ENCODE data around the gene SLK.
A peak's percentile ranks its signal among the peaks of the same experiment; 100 is the strongest.

SLK gene

GRCh38 chr10:103966671-103967447, at the start of gene SLK:
SLK (plus strand) TSS chr10:103967140; CDS start chr10:103967746, 606 bp downstream.
- peak; percentile 58 to 76 (median 75) for DNase-seq (ENCODE audit: low read depth in 2 of 3, low spot score in 2 of 3)

GRCh38 chr10:103917302-103918052, 49.5 kb upstream of the SLK start:
- DNase-seq (ENCODE audit: low read depth in 2 of 3, low spot score in 2 of 3) = no peak

DNA sequence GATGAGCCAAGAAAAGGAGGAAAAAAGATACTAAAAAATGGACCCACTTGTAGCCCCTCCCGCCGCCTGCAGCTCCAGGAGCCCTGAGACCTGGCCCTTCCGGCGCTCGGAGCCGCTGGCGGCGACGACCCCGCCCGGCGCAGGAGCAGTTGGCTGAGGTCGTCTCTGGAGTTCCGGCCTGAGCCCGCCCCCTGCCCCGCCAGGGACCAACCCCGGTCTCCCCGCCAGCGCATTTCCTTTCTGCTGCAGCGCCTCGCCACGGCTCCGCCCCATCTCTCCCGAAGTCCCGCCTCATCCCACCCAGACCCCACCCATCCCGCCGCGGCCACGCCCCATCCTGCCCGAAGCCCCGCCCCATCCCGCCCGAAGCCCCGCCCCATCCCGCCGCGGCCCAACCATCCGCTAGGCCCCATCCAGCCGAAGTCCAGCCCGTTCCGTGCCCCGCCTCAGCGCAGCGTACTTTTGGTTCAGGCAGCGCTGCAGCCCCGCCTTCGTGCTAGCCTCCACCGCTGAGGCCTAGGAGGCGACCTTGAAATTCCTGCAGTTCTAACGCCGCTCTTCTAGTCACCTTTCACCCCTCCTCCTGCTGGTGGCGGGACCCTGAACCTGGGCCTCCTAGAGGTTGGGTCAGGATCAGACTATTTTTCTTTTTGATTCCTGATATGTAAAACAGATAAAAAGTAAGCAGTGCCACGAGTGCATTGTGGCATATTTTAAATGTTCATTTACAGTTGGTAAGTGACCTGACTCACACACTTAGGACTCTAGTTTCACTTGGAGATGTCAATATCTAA, 48.7 kb upstream of the SLK start, which contains the start of gene STN1:
Gene STN1 (minus strand): TSS at position 132 of the 794 bp plus-strand sequence. CDS start 590 bp downstream, outside the sequence.
- DNase-seq (ENCODE audit: low read depth in 2 of 3, low spot score in 2 of 3) = peak; percentile 80 to 91 (median 88)

- no peak for DNase-seq (ENCODE audit: low read depth in 2 of 3, low spot score in 2 of 3)
Measured at GRCh38 chr10:103919648-103920025, 47.3 kb upstream of the SLK start.

- DNase-seq (ENCODE audit: low read depth in 2 of 3, low spot score in 2 of 3) = no peak
Measured at GRCh38 chr10:103921248-103921647, 45.7 kb upstream of the SLK start.

- DNase-seq (ENCODE audit: low read depth in 2 of 3, low spot score in 2 of 3) = no peak
Measured at GRCh38 chr10:103921750-103922195, 45.2 kb upstream of the SLK start.

- DNase-seq (ENCODE audit: low read depth in 2 of 3, low spot score in 2 of 3) = no peak
Measured at GRCh38 chr10:103922659-103923058, 44.3 kb upstream of the SLK start.

DNA sequence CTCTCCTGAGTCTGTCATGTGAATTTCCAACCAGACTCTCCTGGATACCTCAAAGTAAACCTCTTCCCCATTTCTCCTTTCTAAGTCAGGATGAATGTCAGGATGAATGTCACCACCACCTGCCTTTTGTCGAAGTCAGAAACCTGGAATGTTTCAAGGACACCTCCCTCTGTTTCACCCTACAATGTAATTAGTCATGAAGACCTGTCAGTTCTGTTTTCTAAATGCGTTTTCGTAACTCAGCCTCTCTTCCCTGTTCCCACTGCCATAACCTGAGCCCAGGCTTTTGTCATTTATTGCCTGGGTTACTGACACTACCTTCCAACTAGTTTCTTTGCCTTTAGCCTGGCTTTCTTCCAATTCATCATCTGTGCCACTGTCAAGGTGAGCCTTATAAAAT, 43.4 kb upstream of the SLK start:
- no peak for DNase-seq (ENCODE audit: low read depth in 2 of 3, low spot score in 2 of 3)

- no peak for DNase-seq (ENCODE audit: low read depth in 2 of 3, low spot score in 2 of 3)
Measured at GRCh38 chr10:103925591-103925990, 41.3 kb upstream of the SLK start.

GRCh38 chr10:103926722-103927319, 40.1 kb upstream of the SLK start:
- no peak for DNase-seq (ENCODE audit: low read depth in 2 of 3, low spot score in 2 of 3)

DNA sequence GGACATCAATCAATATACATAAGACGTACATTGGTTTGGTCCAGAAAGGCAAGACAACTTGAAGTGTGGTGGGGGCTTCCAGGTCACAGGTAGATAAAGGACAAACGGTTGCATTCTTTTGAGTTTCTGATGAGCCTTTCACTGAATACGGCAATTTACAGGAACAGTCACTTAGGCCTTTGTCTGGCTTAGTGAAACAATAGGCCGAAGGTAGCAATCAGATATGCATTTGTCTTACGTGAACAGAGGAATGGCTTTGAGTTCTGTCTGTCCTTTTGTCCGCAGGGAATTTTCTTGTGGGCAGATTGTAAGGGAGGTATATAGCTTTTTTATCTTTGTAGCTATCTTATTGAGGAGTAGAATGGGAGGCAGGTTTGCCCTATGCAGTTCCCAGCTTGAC, 38.2 kb upstream of the SLK start:
- DNase-seq (ENCODE audit: low read depth in 2 of 3, low spot score in 2 of 3) = no peak

DNA sequence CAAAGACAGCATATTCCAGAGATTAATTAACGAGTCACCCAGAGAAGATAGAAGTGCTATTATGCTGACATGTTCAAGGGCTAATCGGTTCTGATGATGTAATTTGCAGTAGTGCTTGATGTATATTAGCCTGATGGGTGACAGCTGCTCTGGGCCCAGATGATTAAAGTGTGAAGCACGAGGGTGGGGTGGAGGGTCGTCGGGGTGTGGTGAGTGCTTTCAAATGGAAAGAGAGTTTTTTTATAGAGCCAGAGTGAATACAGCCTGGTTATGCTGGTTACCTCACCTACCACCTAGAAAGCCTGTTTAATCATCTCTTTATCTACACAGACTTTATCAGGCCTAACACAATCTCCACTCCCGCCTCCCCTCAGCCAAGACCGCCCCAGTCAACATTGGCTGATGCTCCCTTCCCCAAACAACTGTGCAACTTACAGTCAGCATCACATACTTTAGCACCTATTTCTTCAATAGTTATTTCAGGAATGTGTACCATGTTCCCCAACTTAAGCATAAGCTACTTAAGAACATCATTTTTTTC, 37.5 kb upstream of the SLK start:
- no peak for DNase-seq (ENCODE audit: low read depth in 2 of 3, low spot score in 2 of 3)

GRCh38 chr10:103930449-103930848, 36.5 kb upstream of the SLK start:
- no peak for DNase-seq (ENCODE audit: low read depth in 2 of 3, low spot score in 2 of 3)

GRCh38 chr10:103930881-103931280, 36.1 kb upstream of the SLK start:
- DNase-seq (ENCODE audit: low read depth in 2 of 3, low spot score in 2 of 3) = no peak

DNA sequence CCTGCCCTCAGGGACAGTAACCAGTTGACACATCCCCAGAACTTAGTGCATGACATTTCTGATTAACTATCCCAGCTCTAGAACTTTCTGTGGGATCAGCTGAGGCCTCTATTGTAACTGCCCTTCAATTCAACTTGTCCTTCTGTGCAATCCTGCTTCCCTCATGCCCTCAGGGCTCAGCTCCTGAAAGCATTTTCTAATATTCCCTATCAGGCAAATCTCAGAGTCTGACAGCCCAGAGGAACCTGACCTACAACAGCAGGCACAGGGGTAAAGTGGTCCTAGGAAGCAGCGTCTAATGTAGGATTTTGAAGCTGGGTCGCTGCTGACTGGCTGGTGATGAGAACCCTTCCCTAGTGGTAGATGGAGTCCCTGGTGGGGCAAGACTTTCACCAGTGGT, 35.3 kb upstream of the SLK start:
- no peak for DNase-seq (ENCODE audit: low read depth in 2 of 3, low spot score in 2 of 3)

- no peak for DNase-seq (ENCODE audit: low read depth in 2 of 3, low spot score in 2 of 3)
Measured at GRCh38 chr10:103932271-103932670, 34.7 kb upstream of the SLK start.

DNA sequence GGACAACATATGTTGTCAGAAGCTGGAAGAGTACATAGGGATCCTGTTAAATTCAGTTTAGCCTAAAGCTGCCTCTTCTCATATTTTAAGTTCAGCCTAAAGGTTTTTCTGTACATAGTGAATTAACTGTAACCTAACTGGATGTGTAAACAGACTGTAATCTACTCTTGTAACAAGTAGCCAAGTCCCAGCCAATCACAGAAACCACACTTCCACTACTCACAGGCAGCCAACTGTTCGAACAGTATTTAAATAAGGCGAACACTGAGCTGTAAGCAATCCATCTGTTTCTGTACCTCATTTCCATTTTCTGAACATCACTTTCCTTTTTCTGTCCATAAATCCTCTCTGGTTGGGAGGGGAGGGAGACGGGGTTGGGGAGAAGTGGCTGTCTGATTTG, 34.0 kb upstream of the SLK start:
- DNase-seq (ENCODE audit: low read depth in 2 of 3, low spot score in 2 of 3) = no peak

GRCh38 chr10:103933557-103934121, 33.3 kb upstream of the SLK start:
- DNase-seq (ENCODE audit: low read depth in 2 of 3, low spot score in 2 of 3) = no peak

DNA sequence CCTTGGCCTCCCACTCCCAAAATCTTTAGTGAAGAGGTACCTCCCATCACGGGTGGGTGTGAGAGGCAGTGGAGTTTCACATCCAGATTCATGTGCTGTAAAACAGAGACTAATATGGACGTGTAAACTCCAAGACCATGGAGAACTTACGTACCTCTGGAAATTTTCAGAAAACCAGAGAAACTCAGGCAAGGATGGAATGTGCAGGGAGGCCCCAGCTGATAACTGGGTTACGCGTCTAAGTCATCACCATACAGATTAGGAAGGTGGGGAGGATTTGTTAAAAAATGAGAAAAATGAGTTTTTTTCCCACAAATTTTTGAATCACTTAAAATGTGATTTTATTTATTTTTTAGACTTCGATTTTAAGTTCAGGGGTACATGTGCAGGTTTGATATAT, 32.6 kb upstream of the SLK start:
- DNase-seq (ENCODE audit: low read depth in 2 of 3, low spot score in 2 of 3) = no peak

DNA sequence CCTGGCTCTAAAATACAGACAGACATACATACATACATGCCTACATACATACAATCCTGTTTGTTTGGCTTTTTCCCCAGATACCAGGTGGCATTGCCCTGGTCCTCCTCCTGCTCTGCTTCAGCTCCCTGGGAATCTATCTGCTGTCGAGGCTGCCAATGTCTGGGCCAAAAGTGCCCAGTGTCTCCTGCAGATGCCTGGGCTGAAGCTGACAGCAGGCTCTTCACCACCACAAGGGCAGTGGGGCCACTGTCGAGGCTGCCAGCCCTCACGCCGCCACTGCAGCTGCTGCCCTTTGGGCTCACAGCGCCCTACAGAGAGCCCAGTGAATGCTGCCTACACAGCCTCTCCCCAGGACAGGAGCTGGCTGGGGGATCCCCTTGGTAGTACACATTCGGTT, 30.9 kb upstream of the SLK start:
- no peak for DNase-seq (ENCODE audit: low read depth in 2 of 3, low spot score in 2 of 3)

DNA sequence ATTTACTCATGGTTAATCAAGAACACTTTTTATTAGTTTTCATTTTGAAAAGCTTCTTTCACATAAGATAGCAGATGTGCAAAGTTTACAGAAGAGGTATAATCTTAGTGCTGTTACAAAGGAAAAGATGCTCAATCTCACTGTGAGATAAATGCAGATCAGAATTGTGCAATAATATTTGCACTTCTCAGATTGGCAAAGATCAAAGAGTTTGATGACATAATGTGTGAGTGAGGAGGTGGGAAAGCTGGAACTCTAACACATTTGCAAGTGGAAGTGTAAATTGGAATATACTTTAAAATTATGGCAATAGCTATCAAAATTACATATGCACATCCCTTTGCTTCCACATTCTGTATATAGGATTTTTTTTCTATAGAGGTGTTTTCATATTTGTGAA, 27.4 kb upstream of the SLK start:
- DNase-seq (ENCODE audit: low read depth in 2 of 3, low spot score in 2 of 3) = no peak
